Breast epithelium (tissue), 4 donors: ENCODE measurements around the gene GMPS. TPM values are rescaled to one million over a fixed set of nuclear protein-coding genes. Genes with fewer than 3 reads are reported as not detected.
A peak's percentile ranks its signal among the peaks of the same experiment; 100 is the strongest.

ENCODE experiments used
- DNase-seq, 2 donors: peaks; one replicate each; pipeline ENCODE4 v3.0.0-alpha.2; 2019; ENCODE audit warnings: low spot score in 2 of 2
- H3K27ac ChIP-seq, 2 donors: fragments of 200-600 bp; sonication (generic) in 1 of 2; one replicate each; pipeline ENCODE4 v1.5.1; 2016 to 2019; ENCODE audit warnings: mild to moderate bottlenecking in 1 of 2
- H3K27me3 ChIP-seq, 2 donors: fragments of 200-600 bp; sonication (generic) in 1 of 2; one replicate each; pipeline versions ENCODE4 v1.5.1 to v1.6.0; 2017 to 2019; ENCODE audit warnings: control low read depth in 1 of 2, mild to moderate bottlenecking in 1 of 2
- H3K36me3 ChIP-seq: fragments of 200-600 bp; one replicate; pipeline ENCODE4 v1.5.1; 2019
- H3K4me1 ChIP-seq, 2 donors: fragments of 200-600 bp; sonication (generic); one replicate each; pipeline ENCODE4 v1.5.1; 2016 to 2019; ENCODE audit warnings: control low read depth in 1 of 2
- H3K4me3 ChIP-seq, 3 donors: fragments of 200-600 bp; sonication (generic); 1 replicate in 2 of 3; 2 replicates in 1 of 3; pipeline ENCODE4 v1.5.1; 2016 to 2019; ENCODE audit warnings: mild to moderate bottlenecking in 3 of 3, moderate library complexity in 2 of 3
- H3K9me3 ChIP-seq, 2 donors: fragments of 200-600 bp; sonication (generic) in 1 of 2; one replicate each; pipeline ENCODE4 v1.5.1; 2016 to 2019; ENCODE audit warnings: control low read depth in 1 of 2
- POLR2A ChIP-seq: fragments of 450-650 bp; IDR thresholded peaks from one replicate; pipeline ENCODE4 v1.6.1; 2016; ENCODE audit warnings: antibody characterized with exemption, mild to moderate bottlenecking, moderate library complexity
- POLR2AphosphoS5 ChIP-seq, 3 donors: sonication (generic); formaldehyde crosslinking; IDR thresholded peaks; one replicate each; pipeline ENCODE4 v1.6.1; 2017; ENCODE audit warnings: antibody characterized with exemption in 3 of 3
- intact Hi-C: fragments of 100-400 bp; cut with DNase I; formaldehyde crosslinking; loops from one replicate; pipeline ENCODE4 v1.15.1; 2023; ENCODE audit warnings: low total_unique reads
- total RNA-seq, 3 donors: library from RNA; depleted of rRNA; stranded (reverse); fragments of >200 nt; gene quantifications; one replicate each; pipeline ENCODE4 v1.1.0, GENCODE V29; 2016
- TF ChIP-seq, protein P1 (sequence below), 3 donors: fragments of 450-650 bp; IDR thresholded peaks; one replicate each; pipeline ENCODE4 v1.5.1; 2016 to 2017; ENCODE audit warnings: antibody characterized with exemption in 3 of 3, mild to moderate bottlenecking in 3 of 3, moderate library complexity in 3 of 3

GMPS gene
- total RNA-seq, 3 donors from 2014 or later = 25.6 to 37.6 (median 36.1) TPM

- H3K27me3 ChIP-seq = no peaks in the 10 kb centered on the region
- no peaks in the 10 kb centered on the region for H3K9me3 ChIP-seq
- TF ChIP-seq POLR2AphosphoS5 (IDR thresholded peaks at IDR 0.05) (no peak), POLR2A (no peak)
- TF ChIP-seq, protein P1, sequence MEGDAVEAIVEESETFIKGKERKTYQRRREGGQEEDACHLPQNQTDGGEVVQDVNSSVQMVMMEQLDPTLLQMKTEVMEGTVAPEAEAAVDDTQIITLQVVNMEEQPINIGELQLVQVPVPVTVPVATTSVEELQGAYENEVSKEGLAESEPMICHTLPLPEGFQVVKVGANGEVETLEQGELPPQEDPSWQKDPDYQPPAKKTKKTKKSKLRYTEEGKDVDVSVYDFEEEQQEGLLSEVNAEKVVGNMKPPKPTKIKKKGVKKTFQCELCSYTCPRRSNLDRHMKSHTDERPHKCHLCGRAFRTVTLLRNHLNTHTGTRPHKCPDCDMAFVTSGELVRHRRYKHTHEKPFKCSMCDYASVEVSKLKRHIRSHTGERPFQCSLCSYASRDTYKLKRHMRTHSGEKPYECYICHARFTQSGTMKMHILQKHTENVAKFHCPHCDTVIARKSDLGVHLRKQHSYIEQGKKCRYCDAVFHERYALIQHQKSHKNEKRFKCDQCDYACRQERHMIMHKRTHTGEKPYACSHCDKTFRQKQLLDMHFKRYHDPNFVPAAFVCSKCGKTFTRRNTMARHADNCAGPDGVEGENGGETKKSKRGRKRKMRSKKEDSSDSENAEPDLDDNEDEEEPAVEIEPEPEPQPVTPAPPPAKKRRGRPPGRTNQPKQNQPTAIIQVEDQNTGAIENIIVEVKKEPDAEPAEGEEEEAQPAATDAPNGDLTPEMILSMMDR (IDR thresholded peaks at IDR 0.05) = no peak
- H3K4me1 ChIP-seq = peaks cover 0 to 5% of the 10 kb centered on the region in 2 donors
- intact Hi-C loops = no loop called here
- H3K36me3 ChIP-seq = no peaks in the 10 kb centered on the region
- H3K4me3 ChIP-seq = peak overlapping the region; percentile 86 to 88 (median 87)
- DNase-seq = peak; percentile 34 to 61
- peak overlapping the region; percentile 93 to 97 for H3K27ac ChIP-seq
Observed at GRCh38 chr3:155870945-155871745, 695 bp downstream of the GMPS start.

GRCh38 chr3:155871746-155872158 lies 1.3 kb downstream of the GMPS start:
- H3K36me3 ChIP-seq = no peaks in the 10 kb centered on the region
- H3K4me1 ChIP-seq = peaks cover 0 to 5% of the 10 kb centered on the region in 2 donors
- H3K4me3 ChIP-seq = peak overlapping the region; percentile 86 to 88 (median 87)
- no peaks in the 10 kb centered on the region for H3K27me3 ChIP-seq
- no peaks in the 10 kb centered on the region for H3K9me3 ChIP-seq
- no peak for DNase-seq
- H3K27ac ChIP-seq = peak overlapping the region; percentile 93 to 97
- no peak for TF ChIP-seq POLR2AphosphoS5 (IDR thresholded peaks at IDR 0.05)
- TF ChIP-seq POLR2A = no peak
- TF ChIP-seq, protein P1 (IDR thresholded peaks at IDR 0.05) = no peak
- intact Hi-C loops = no loop called here

DNA sequence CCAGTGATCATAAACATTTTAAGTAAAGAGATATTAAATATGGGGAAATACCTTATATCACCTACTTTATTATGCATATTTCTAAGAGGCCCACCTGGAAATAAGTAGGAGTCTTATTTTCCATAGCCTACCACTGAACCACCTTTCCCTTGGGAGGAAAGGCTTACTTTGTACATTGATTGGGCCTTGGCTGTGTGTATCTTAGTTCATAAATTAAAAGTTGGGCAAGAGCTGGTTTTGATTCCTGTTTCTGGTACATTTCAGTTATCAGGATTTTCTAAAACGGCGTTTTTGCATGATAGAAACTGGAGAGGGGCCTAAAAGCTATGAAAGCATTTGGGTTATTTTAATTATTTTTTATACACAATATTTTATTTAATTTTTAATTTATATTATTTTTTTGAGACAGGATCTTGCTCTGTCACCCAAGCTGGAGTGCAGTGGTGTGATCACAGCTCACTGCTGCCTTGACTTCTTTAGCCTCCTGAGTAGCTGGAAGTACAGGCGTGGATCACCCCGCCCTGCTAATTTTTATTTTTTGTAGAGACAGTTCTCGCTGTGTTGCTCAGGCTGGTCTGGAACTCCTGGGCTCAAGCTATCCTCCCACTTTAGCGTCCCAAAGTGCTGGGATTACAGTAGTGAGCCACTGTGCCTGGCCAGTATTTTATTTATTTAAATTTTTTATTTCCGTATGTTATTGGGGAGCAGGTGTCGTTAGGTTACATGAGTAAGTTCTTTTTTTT lies 2.6 kb downstream of the GMPS start:
- Histone ChIP-seq H3K9me3 (no peaks in the 10 kb centered on the region), H3K4me1 (peaks cover 0 to 5% of the 10 kb centered on the region in 2 donors), H3K4me3 (no peak overlapping the region), H3K27me3 (no peaks in the 10 kb centered on the region), H3K27ac (no peak overlapping the region), H3K36me3 (no peaks in the 10 kb centered on the region)
- intact Hi-C loops = no loop called here
- no peak for DNase-seq
- TF ChIP-seq POLR2AphosphoS5 (IDR thresholded peaks at IDR 0.05) = no peak
- TF ChIP-seq, protein P1 (IDR thresholded peaks at IDR 0.05) = no peak
- no peak for TF ChIP-seq POLR2A

GRCh38 chr3:155876037-155876436 lies 5.6 kb downstream of the GMPS start:
- H3K27me3 ChIP-seq = no peaks in the 10 kb centered on the region
- no peaks in the 10 kb centered on the region for H3K36me3 ChIP-seq
- H3K27ac ChIP-seq = no peak overlapping the region
- H3K9me3 ChIP-seq = no peaks in the 10 kb centered on the region
- DNase-seq = no peak
- intact Hi-C loops = no loop called here
- H3K4me1 ChIP-seq = no peaks in the 10 kb centered on the region
- no peak overlapping the region for H3K4me3 ChIP-seq
- TF ChIP-seq, protein P1 (IDR thresholded peaks at IDR 0.05) = no peak
- TF ChIP-seq POLR2A (no peak), POLR2AphosphoS5 (IDR thresholded peaks at IDR 0.05) (no peak)

GRCh38 chr3:155876503-155876902 lies 6.1 kb downstream of the GMPS start:
- H3K4me3 ChIP-seq = no peak overlapping the region
- H3K27ac ChIP-seq = no peak overlapping the region
- H3K27me3 ChIP-seq = no peaks in the 10 kb centered on the region
- TF ChIP-seq, protein P1 (IDR thresholded peaks at IDR 0.05) = no peak
- TF ChIP-seq POLR2AphosphoS5 (IDR thresholded peaks at IDR 0.05) (no peak), POLR2A (no peak)
- H3K9me3 ChIP-seq = no peaks in the 10 kb centered on the region
- no peaks in the 10 kb centered on the region for H3K36me3 ChIP-seq
- intact Hi-C loops = no loop called here
- DNase-seq = no peak
- H3K4me1 ChIP-seq = no peaks in the 10 kb centered on the region
